Cortex of kidney (tissue), 1 donor: Measurements from ENCODE around the gene DCXR.

Source experiments
- DNase-seq: peaks from one replicate; lab custom pipeline; 2025; lab: John Stamatoyannopoulos, UW

DCXR gene

DNA sequence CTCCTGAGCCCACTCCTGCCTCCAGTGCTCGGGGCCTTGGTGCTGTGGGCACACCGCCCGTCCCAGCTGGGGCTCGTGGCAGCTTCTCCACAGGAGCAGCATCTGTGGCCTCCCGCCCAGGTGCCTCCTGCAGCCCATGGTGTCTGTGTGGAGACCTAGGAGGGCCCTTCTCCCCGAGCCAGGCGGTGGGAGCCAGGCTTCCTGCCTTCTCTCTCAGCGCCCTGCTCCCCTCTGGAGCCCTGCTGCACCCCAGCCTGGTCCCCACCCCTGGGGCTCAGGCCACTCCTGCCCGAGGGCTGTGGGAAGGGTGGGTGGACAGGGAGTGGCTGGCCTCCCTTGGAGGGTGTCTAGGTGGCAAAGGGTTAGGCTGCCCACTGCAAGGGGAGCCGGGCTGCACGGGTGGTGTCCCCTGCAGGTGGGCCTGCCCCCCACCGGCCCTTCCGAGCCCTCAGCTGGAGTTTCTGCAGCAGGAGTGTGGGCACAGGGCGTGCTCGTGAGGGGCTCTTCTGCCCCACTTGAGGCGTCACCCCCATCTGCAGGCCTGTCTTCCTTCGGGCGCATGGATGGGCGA, 25.8 kb downstream of the DCXR start:
- DNase-seq = no peak

DNA sequence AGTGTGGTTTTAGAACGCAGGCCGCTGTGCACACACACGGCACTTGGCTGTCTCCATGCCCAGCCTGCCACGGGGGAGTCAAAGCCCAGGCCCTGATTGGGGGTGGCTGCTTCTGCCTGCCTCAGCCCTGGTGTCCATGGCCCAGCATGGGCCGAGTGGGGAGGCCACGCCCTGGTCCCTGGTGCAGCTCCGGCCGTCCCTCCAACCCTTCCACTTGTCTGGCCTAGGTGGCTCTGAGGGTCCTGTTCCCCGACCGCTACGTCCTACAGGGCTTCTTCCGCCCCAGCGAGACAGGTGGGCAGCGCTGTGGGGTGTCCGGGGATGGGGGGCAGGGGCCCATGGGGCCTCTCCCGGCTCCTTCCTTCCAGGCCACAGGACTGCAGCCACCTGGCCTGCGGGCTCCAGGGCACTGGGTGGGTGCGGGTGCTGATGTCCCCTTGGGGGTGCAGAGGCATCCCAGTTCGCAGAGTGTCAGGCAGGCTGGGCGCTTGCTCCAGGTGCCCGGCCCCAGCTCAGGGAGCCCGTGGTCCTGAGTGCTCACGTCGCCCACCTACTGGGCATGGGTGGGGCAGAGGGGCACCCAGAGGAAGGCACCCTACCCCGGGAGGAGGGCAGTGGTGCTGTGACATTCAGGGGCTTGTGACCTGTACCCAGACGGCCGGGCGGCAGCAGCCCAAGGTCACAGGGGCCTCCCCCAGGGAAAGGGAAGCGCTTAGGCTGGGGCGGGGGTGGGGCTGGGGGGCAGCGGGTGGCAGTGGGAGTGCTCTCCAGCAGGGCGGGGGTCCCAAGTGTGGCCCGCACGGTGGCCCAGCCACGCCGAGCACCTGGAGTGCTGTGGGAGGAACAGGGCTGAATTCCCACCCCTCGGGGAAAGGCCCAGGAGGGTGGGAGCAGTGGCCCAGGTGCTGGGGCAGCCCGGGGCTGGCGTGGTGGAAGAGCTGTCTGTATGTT, 26.6 kb downstream of the DCXR start:
- DNase-seq = no peak

DNA sequence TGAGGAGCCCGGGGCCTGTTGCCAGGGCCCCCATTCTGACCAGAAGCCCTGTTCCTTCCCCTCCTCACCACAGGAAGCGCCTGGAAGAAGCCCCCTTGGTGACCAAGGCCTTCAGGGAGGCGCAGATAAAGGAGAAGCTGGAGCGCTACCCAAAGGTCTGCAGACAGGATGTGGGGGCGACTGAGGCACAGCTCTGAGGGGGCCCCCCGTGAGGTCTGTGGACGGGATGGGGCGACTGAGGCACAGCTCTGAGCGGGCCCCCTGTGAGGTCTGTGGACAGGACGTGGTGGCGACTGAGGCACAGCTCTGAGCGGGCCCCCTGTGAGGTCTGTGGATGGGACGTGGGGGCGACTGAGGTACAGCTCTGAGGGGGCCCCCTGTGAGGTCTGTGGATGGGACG, 28.1 kb downstream of the DCXR start:
- DNase-seq = no peak

DNA sequence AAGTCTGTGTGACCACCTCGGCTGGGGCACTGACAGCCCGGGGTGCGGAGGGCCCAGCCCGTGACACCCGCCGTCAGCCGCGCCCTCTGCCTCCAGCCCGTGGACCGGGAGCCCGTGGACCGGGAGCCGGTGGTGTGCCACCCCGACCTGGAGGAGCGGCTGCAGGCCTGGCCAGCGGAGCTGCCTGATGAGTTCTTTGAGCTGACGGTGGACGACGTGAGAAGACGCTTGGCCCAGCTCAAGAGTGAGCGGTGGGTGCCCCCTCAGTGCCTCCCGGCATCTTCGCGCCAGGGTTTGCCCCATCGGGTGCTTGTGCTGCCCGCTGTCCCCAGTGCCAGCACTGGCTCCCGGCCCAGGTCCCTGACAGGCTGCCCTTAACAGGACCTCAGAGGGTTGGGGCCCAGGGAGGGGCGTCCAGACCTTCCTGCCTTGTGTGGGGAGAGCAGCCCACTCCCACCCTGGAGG, 28.5 kb downstream of the DCXR start:
- no peak for DNase-seq

DNA sequence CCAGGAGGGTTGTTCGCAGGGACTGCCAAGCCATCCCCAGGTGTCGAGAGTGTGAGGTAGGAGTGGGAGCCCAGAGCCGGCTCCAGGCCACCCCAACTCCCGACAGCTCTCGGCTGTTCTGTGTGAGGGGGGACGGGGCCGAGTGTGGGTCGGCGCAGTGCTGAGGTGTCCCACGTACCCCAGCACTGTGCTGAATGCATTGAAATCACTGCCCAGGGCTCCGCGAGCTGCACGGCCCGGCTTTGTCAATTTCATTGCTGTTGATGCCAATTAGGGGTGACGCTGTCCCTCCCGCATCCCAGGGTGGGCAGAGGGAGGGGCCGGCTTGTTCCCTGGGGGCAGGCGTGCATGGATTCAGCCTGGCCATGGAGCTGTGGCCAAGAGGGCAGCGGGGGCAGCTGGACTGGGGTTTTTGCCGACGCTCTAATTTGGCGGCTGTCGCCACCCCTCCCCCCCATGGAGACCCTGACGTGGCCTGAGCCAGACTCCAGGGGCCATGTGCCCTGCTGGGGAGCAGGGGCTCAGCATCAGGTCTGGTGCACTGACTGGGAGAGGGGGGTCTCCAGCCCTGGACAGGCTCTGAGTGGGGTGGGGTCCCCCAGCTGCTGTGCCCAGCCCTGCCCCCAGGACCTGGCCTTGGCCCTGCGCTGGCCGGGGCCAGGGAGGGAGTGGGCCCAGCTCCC, 29.1 kb downstream of the DCXR start:
- no peak for DNase-seq

DNA sequence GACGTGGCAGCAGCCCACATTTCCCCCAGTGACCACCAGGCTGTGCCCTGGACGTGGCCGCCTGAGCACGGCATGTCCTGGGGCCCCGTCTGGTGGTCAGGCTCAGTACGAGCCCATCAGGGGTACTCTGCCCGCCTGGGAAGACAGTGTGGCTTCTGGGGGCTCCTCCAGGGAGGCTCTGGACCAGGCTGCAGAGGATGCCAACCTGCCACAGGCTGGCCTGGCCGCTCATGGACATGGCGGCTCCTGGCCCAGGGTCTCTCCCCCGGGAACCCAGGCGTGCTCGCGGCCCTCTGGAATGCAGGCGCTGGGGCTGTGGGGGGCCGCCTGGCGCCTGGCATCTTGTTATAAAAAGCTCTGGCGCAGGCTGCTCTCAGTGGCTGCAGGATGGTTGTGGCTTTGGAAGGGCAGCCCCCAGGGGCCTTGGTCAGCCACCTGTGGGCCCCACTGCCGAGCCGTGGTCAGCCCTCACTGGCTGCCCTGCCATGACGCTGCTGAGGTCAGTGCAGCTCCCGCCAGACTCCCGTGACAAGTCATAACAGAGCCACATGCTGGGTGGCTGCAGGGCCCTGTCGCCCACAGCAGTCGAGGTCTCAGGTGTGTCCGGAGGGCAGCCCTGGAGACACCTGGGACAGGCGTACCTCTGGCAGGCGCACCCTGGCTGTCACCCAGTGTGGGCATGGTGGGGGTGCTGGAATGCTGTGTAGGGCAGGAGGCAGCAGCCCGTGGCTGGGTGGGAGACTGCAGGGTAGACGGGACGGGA, 29.8 kb downstream of the DCXR start:
- DNase-seq = no peak

DNA sequence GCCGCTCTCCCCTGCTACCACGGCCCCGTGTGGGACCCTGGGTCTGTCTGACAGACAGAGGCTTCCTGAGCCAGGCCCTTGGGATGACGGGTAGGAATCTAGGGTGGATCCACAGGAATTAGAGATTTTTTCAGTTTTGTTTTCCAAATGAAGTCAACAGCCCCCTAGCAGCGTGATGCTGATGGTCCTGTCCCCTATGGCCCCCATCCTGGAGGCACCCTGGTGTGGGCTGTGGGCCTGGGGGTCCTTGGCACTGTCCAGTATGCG, 30.3 kb downstream of the DCXR start:
- no peak for DNase-seq

DNA sequence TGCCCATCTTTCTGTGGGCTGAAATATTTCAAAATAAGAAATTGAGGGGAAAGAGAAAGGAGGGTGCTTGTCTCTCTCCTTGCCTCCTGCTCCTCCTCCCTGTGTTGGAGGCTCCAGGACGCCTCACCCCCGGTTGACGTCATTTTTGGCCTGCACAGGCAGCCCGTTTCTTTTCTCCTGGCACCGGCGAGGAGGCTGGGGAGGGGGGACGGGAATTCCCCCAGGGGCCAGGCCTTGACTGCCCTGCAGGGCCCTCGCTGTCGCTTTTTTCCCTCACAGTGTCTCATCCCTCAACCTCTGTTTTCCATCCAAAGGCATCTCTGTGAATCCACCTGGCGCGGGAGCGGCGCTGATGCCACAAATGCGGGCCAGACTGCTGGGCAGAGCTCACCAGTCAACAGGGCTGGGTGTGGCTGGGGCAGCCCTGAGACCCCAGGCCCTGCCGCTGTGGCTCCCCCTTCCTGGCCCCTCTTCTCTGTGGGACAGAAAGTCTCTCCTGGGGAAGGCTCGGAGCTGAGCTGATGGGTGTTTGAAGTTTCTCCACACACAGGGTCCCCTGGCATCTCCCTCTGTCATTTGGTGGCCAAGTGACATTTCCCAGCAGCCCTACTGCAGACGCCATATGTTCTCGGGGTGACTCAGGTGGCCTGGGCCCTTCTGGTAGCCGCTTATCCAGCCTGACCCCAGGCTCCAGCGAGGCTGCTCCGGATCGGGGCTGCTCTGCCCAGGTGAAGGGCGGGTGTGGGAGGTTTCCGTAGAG, 30.8 kb downstream of the DCXR start:
- DNase-seq = no peak

DNA sequence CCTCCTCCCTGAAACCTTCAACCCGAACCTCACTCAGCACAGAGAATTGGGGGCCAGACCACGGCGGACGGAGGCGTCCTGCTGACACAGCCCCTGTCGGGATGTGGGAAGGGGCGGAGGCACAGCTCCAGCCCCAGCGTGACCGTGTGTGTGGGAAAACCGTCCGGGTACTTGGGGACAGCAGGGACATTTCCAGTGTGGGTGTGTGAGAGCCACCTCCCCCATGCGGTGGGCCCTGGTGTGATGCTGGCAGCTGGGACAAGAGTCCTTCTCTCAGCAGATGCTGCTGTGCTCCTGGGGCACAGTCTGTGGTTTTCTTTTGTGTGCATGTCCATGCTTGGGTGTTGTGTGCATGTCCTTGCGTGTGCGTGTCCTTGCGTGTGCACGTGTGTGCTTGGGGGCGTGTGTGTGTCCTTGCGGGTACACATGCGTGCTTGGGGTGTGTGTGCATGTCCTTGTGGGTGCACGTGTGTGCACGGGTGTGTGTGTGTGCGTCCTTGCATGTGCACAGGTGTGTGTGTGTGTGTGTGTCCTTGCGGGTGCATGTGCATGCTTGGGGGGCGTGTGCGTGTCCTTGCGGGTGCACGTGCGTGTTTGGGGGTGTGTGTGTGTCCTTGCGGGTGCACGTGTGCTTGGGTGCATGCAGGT, 31.7 kb downstream of the DCXR start:
- DNase-seq = no peak

DNA sequence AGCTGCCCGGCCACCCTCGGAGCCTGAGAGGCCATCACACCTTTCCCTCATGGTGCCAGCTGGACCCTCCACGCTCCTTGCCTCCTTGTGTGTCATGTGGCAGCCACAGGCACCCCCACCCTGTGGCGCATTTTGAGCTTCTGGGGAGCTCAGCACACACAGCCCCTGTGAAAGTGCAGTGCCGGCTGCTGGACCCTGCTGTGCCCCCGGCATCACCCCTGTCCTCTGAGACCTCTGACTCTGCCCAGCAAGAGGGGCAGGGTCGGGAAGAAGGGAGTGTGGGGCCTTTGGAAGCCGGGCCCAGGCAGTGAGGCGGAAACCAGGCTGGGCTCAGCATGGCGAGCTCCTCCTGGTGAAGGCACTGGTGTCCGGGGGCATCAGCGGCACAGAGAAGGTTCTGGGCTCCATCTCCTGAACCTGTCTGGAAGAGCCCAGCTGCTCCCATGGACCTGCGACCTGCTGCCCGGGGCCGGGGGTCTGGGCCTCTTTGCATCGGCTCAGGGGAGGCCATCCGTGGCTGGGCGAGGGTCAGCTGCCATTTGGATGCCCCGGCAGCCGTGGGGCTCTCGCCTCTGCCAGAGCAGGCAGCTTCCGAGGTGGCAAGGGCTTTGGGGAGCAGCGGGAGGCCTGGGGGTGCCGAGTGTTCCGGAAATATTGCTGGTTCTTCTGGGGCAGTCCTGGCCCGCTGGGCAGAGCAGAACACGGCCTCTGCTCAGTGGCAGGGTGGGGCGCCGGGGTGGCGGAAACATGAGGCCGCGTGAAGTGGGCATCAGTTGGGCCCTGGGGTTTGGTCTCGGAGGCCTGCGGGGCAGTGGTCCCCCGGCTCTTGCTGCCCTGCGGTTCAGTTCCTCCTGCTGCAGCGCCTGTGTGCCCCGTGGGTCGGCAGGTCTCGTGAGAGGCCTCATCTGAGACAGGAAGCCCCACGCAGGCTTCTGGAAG, 32.7 kb downstream of the DCXR start:
- no peak for DNase-seq

DNA sequence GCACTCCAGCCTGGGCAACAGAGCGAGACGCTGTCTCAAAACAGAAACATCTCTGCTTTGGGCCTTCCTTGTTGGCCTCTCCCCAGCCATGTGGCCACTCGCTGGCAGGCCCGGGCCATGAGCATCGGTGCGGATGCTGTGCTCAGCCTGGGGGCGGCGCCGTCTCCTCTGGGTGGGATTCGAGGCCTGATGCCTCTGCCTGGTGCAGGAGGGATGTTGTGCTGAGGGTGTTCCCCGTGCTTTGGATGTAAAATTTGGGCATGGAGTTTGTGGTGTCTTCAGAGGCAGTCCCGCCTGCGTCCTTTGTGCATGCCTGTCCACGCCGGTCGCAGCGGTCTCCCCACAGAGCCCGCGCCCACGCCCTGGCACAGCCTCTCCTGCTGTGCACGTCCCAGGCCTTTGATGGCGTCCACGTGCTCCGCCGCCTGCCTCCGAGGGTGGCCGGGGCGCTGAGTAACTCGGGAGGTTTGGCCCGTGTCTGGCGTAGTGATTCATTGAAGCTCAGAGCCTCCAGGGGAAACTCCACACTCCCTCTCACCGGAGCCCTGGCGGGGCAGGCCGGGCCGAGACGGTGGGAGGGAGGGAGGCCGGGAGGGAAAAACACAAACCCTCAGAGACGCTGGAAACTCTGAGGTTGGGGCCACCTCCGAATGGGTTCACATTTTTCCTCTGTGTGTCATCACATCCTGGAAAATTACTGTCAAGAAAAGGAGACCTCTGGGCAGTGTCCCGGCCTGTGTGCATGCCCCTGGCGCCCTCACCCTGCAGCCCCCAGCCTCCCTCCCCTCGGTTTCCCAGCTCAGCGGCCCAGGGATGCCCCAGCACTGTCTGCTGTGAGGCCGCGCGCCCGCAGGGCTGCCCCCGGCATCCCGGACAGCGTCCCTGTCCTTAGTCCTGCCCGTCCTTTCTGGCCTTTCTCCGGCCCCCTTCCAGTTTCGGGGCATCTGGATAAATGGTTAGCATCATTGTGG, 33.8 kb downstream of the DCXR start:
- no peak for DNase-seq

DNA sequence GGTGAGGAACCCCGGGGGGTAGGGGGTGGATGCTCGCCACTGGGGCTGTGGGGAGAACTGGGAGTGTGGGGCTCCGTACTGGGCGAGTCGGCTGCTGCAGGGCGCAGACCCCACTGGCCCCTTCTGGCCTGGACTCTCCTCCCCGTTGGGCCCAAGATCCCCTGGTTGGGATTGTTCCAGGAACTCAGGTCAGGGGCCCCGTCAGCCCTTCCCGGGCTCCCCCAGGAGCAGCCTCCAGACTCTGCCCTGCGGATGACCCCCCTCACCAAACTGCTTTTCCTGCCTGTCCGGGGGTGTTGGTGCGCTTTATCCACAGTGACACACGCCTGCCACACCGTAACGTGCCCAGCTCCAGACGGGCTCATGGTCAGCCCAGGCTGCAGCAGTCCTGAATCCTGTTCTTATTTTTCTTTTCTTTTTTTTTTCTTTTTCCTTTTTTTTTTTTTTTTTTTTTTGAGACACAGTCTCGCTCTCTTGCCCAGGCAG, 35.9 kb downstream of the DCXR start:
- DNase-seq = no peak

DNA sequence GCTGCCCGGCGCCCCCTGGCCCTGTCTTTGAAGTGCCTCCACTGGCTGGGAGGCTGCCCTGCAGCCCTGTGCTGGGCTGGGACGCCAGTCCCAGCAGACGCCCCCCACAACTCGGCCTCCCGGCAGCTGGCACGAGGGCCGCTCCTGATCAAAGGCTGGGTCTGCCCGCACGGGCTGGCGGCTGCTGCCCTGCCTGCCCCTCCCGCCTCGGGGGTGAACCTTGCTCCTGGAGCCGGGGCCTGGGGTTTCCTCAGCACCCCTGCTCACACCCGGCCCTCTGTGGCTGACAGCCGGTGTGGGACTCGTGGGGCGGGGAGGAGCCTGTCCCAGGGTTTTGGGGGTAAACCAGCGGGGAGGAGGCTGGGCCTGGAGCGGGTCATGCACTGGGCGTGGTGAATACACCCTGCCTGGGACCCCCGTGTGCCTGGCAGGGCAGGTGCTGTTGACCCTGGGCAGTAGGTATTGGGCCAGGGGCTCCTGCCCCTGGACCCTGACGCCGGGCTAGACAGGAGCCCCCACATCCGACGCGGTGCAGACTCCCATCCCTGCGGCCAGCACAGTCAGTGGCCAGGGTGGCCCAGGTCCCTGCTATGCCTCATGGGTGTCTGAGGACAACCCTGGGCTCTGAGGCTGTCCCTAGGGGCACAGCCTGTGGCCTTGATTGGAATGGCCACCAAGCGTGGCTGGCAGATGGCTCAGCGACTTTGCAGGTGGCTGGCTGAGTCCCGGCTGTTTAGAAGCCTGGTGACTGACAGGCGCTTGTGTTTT, 36.5 kb downstream of the DCXR start:
- no peak for DNase-seq

DNA sequence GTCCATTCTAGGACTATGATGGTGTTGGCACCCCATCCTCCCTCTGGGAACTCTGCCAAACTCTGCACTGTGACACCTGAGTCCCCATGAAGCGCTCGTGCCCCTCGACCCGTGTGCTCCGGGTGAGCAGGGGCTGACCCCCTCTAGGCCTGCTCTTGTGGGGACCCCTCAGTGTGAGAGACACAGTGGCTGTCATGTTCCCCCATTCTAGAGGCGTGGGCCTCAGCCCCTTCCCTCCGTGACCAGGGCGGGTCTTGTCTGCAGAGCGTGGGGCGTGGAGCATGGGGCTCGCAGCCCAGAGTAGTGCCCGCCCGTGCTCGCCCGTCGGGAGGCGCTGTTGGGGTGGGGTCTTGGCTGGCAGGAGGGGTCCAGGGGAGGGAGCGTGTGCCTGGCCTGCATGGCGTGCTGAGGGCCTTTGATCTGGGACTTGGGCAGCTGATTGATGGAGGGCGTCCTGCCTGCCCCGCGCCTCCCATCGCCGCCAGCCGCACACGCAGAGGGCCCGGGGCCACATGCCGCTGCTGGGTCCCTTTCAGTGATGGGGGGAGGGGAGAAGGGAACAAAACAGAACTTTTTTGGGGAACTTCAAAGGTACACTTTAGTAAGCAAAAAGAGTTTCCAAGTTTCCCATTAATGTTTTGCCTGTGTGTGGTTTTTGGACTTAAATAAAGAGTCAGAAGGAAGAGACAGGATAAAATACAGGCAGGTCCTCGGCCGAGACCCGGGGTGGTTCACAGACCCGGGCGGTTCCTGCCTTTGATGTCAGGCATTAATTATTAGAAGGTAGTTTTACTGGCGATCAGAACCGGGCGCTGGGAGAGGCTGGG, 37.3 kb downstream of the DCXR start:
- DNase-seq = no peak

DNA sequence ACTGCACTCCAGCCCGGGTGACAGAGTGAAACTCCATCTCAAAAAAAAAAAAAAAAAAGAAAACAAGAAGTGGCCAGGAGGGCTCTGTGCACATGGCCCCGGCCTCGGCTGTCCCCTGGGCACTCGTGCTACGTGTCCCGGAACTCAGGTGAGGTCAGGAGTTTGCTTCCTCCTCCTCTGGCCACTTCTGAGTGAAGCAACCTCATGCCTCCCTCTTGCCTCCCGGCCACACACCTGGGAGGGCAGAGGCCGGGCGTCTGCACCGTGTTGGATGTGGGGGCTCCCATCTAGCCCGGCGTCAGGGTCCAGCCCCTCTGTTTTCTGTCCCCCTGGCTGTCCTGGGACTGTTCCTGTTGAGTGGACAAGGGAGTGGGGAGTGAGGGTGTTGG, 37.9 kb downstream of the DCXR start:
- no peak for DNase-seq

DNA sequence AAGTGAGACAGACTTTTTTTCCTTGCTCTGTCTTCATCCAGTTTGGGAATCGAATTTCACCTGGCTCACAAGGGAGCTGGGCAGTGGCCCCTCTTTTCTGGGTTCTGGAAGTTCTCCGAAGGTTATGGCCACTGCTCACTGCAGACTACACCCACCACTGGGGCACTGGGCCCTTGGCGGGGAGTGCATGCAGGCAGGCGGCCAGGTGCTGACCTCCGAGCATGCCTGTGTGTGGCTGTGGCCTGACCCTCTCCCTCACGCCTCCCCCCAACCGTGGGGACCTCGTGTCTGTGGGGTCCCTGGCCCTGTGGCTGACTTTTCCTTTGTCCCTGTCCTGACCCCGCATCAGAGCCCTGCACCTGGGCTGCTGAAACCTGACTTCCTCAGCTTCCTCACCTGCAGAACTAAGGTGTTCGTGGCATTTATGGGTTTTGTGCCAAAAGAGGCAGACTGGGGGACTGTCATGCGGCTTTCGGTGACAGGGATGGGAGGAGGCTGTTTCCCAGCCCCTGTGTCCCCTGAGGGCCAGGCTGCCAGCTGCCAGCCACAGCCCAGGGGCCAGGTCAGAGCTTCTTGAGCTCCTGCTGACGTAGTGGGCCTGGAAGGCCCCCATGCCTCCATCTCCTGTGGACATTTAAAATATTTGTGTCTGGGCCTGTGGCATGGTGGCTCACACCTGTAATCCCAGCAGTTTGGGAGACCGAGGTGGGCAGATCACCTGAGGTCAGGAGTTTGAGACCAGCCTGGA, 38.6 kb downstream of the DCXR start:
- DNase-seq = no peak
